Kidney (tissue), 14 donors: ENCODE results near the gene OR6F1. TPM values are rescaled to one million over a fixed set of nuclear protein-coding genes. Genes with fewer than 3 reads are reported as not detected.

Experiments
- DNase-seq, 5 donors: peaks; one replicate each; pipeline ENCODE4 v3.0.0-alpha.2; 2013 to 2020
- FAIRE-seq: peaks from 2 replicates; lab custom pipeline; 2012; peaks lifted over from hg19 to GRCh38; lab: Jason Lieb, UNC
- H3K27ac ChIP-seq, 2 donors: one replicate each; pipeline ENCODE4 v1.7.0; 2013; ENCODE audit warnings: low read depth in 2 of 2, low read length in 2 of 2, inconsistent platforms in 1 of 2
- H3K27me3 ChIP-seq: one replicate; pipeline ENCODE4 v1.7.1; 2013; ENCODE audit warnings: low read length, inconsistent platforms; ENCODE audit not compliant: control insufficient read depth, insufficient read depth
- H3K36me3 ChIP-seq, 3 donors: one replicate each; pipeline versions ENCODE4 v1.7.0 to v1.7.1; 2013; ENCODE audit warnings: low read length in 3 of 3, control low read depth in 1 of 3, inconsistent platforms in 1 of 3; ENCODE audit not compliant: insufficient read depth in 3 of 3, control insufficient read depth in 2 of 3
- H3K4me1 ChIP-seq, 3 donors: one replicate each; pipeline versions ENCODE4 v1.7.0 to v1.7.1; 2013; ENCODE audit warnings: low read length in 3 of 3, inconsistent platforms in 1 of 3, low read depth in 1 of 3; ENCODE audit not compliant: control insufficient read depth in 2 of 3, insufficient read depth in 2 of 3
- H3K4me3 ChIP-seq, 3 donors: one replicate each; pipeline versions ENCODE4 v1.7.0 to v1.8.1; 2013; ENCODE audit warnings: low read length in 3 of 3, control low read depth in 1 of 3, inconsistent platforms in 1 of 3
- H3K9ac ChIP-seq, 3 donors: one replicate each; pipeline versions ENCODE4 v1.7.0 to v1.7.1; 2013; ENCODE audit warnings: low read length in 3 of 3, control low read depth in 1 of 3, inconsistent platforms in 1 of 3
- H3K9me3 ChIP-seq, 3 donors: one replicate each; pipeline versions ENCODE4 v1.7.0 to v1.7.1; 2013; ENCODE audit warnings: low read length in 3 of 3, control low read depth in 1 of 3, inconsistent platforms in 1 of 3; ENCODE audit not compliant: control insufficient read depth in 2 of 3, insufficient read depth in 1 of 3
- CTCF ChIP-seq: IDR thresholded peaks from 3 replicates; pipeline ENCODE4 v1.5.1; 2012; ENCODE audit warnings: mild to moderate bottlenecking, moderate library complexity, borderline replicate concordance; ENCODE audit not compliant: insufficient read depth; ENCODE audit errors: extremely low read depth
- intact Hi-C: fragments of 100-400 bp; cut with DNase I; formaldehyde crosslinking; loops from one replicate; pipeline ENCODE4 v1.11.1; 2022
- polyA plus RNA-seq: library from polyadenylated mRNA; stranded (reverse); fragments of 350-450 nt; fragmentation: Illumina TruSeq; extraction: RNeasy Lipid Tissue Mini Kit (QIAGEN cat#74804); gene quantifications from one replicate; pipeline ENCODE4 v1.2.3, GENCODE V29; 2014; ENCODE audit warnings: low read depth, low replicate concordance; ENCODE audit not compliant: insufficient read depth
- total RNA-seq: library from RNA; stranded (reverse); fragmentation: NEBNext Ultra II Directional; extraction: Animal tissue kit (Norgen Biotek cat#: 25700); gene quantifications from one replicate; pipeline ENCODE4 v1.2.1, GENCODE V29; 2021
- donor health status: control.
- donor health status: control.
- donor health status: control.
- donor health status: control.
- donor health status: control.
- donor health status: DM: yes; HTN: yes; CAD: no.
- donor health status: Normal renal cell carcinoma (clear cell type).

Gene OR6F1
- total and polyA plus RNA-seq, 2 donors from 2014 or later, result not detected

GRCh38 chr1:247741756-247742155, 25.3 kb upstream of the OR6F1 start:
- Histone ChIP-seq H3K4me3 (no peak overlapping the region), H3K9ac (no peak overlapping the region), H3K27ac (no peak overlapping the region), H3K27me3 (no peaks in the 10 kb centered on the region), H3K4me1 (no peaks in the 10 kb centered on the region), H3K9me3 (no peaks in the 10 kb centered on the region), H3K36me3 (no peaks in the 10 kb centered on the region)
- FAIRE-seq, result no peak
- DNase-seq, result no peak
- intact Hi-C loops, result no loop called here
- no peak for TF ChIP-seq CTCF

GRCh38 chr1:247740721-247741120, 24.3 kb upstream of the OR6F1 start:
- DNase-seq (no peak), FAIRE-seq (no peak)
- no peaks in the 10 kb centered on the region for H3K27me3 ChIP-seq
- no peak overlapping the region for H3K9ac ChIP-seq
- no peak overlapping the region for H3K4me3 ChIP-seq
- TF ChIP-seq CTCF, result no peak
- H3K27ac ChIP-seq, result no peak overlapping the region
- H3K4me1 ChIP-seq, result no peaks in the 10 kb centered on the region
- intact Hi-C loops, result no loop called here
- H3K9me3 ChIP-seq, result no peaks in the 10 kb centered on the region
- no peaks in the 10 kb centered on the region for H3K36me3 ChIP-seq

GRCh38 chr1:247738315-247738714, 21.9 kb upstream of the OR6F1 start, which contains the start of gene OR14K1:
Gene OR14K1 (plus strand): TSS chr1:247738615. CDS start chr1:247738615, 0 bp downstream.
- no peaks in the 10 kb centered on the region for H3K4me1 ChIP-seq
- intact Hi-C loops, result no loop called here
- no peak within 1 kb of the TSS for H3K4me3 ChIP-seq
- no peaks in the 10 kb centered on the region for H3K27me3 ChIP-seq
- H3K9ac ChIP-seq, result no peak within 1 kb of the TSS
- no peak for DNase-seq
- H3K36me3 ChIP-seq, result no peaks in the 10 kb centered on the region
- no peak within 1 kb of the TSS for H3K27ac ChIP-seq
- H3K9me3 ChIP-seq, result no peaks in the 10 kb centered on the region
- FAIRE-seq, result no peak
- TF ChIP-seq CTCF, result no peak

- no peak for TF ChIP-seq CTCF
- Histone ChIP-seq H3K27ac (no peak overlapping the region), H3K36me3 (no peaks in the 10 kb centered on the region), H3K4me3 (no peak overlapping the region), H3K9me3 (peaks cover 0 to 10% (median 0%) of the 10 kb centered on the region in 3 donors), H3K9ac (no peak overlapping the region), H3K4me1 (no peaks in the 10 kb centered on the region), H3K27me3 (no peaks in the 10 kb centered on the region)
- FAIRE-seq, result no peak
- intact Hi-C loops, result no loop called here
- no peak for DNase-seq
Measured at GRCh38 chr1:247721222-247721621, 4.8 kb upstream of the OR6F1 start.
